Activated CD4-positive, alpha-beta memory T cell treated with anti-CD3 and anti-CD28 coated beads, Interleukin-2, amount 10 ng/mL, durations not matched to agents 7 days and 5 days (primary cell): ENCODE results near the gene ABCC2. TPM values are rescaled to one million over a fixed set of nuclear protein-coding genes. Genes with fewer than 3 reads are reported as not detected.

Experiments used
- CTCF ChIA-PET: fragments of 350-600 bp; sonication (Branson Sonifier 250); formaldehyde crosslinking; loops from one replicate; lab custom pipeline; 2021; ENCODE audit warnings: antibody characterized with exemption, inconsistent platforms; lab: Charles Lee
- POLR2A ChIA-PET: fragments of 350-600 bp; sonication (Branson Sonifier 250); formaldehyde crosslinking; loops from one replicate; lab custom pipeline; 2021; ENCODE audit warnings: antibody characterized with exemption; lab: Charles Lee
- DNase-seq: peaks from one replicate; pipeline ENCODE4 v3.0.0-alpha.2; 2020
- H3K27ac Mint-ChIP-seq: one replicate; pipeline ENCODE4 v1.8.0; 2021; ENCODE audit warnings: mild to moderate bottlenecking, mixed read lengths
- H3K27me3 Mint-ChIP-seq: one replicate; pipeline ENCODE4 v1.8.0; 2021; ENCODE audit warnings: mixed read lengths
- H3K36me3 Mint-ChIP-seq: one replicate; pipeline ENCODE4 v1.8.0; 2021; ENCODE audit warnings: low read depth, mixed read lengths
- H3K4me1 Mint-ChIP-seq: one replicate; pipeline ENCODE4 v1.8.0; 2021; ENCODE audit warnings: mixed read lengths
- H3K4me3 Mint-ChIP-seq: one replicate; pipeline ENCODE4 v1.8.0; 2021; ENCODE audit warnings: mild to moderate bottlenecking, mixed read lengths
- H3K9me3 Mint-ChIP-seq: one replicate; pipeline ENCODE4 v1.8.0; 2021; ENCODE audit warnings: mixed read lengths
- total RNA-seq, 2 experiments: library from RNA; stranded (reverse); gene quantifications; one replicate each; pipeline ENCODE4 v1.2.3, GENCODE V29; 2021

ABCC2 gene
- total RNA-seq, 2 experiments from 2014 or later = 0.73 to 0.95 TPM

- Mint-ChIP-seq H3K4me3 (no peak overlapping the region), H3K9me3 (no peaks in the 10 kb centered on the region), H3K4me1 (peaks cover 6% of the 10 kb centered on the region), H3K27me3 (no peaks in the 10 kb centered on the region), H3K27ac (no peak overlapping the region), H3K36me3 (no peaks in the 10 kb centered on the region)
- ChIA-PET CTCF (interaction anchor here (0.6 kb wide), 1 partner anchor 94 kb away, joined by 4 read pairs; no protein-coding TSS in a partner anchor), POLR2A (no interaction called here)
- DNase-seq = no peak
These were observed 3.1 kb upstream of the ABCC2 start for GRCh38 chr10:99779335-99779734.

GRCh38 chr10:99781734-99782429 lies 558 bp upstream of the ABCC2 start:
- Mint-ChIP-seq H3K4me1 (peaks cover 6% of the 10 kb centered on the region), H3K4me3 (no peak overlapping the region), H3K27ac (no peak overlapping the region), H3K9me3 (no peaks in the 10 kb centered on the region), H3K27me3 (no peaks in the 10 kb centered on the region), H3K36me3 (no peaks in the 10 kb centered on the region)
- no peak for DNase-seq
- ChIA-PET POLR2A (no interaction called here), CTCF (no interaction called here)

- H3K27ac Mint-ChIP-seq = no peak overlapping the region
- no peak for DNase-seq
- peaks cover 4% of the 10 kb centered on the region for H3K4me1 Mint-ChIP-seq
- H3K36me3 Mint-ChIP-seq = no peaks in the 10 kb centered on the region
- H3K9me3 Mint-ChIP-seq = no peaks in the 10 kb centered on the region
- ChIA-PET CTCF (interaction anchor here (0.6 kb wide), 1 partner anchor 105 kb away, joined by 3 read pairs; no protein-coding TSS in a partner anchor), POLR2A (no interaction called here)
- no peak overlapping the region for H3K4me3 Mint-ChIP-seq
- no peaks in the 10 kb centered on the region for H3K27me3 Mint-ChIP-seq
These were observed 1.7 kb downstream of the ABCC2 start for GRCh38 chr10:99784016-99784726.

- no peak for DNase-seq
- Mint-ChIP-seq H3K4me3 (no peak overlapping the region), H3K36me3 (no peaks in the 10 kb centered on the region), H3K9me3 (no peaks in the 10 kb centered on the region), H3K4me1 (no peaks in the 10 kb centered on the region), H3K27ac (no peak overlapping the region), H3K27me3 (no peaks in the 10 kb centered on the region)
- CTCF ChIA-PET = no interaction called here
- POLR2A ChIA-PET = no interaction called here
These were observed 2.4 kb downstream of the ABCC2 start for GRCh38 chr10:99784727-99785441.

GRCh38 chr10:99785646-99786045 lies 3.2 kb downstream of the ABCC2 start:
- Mint-ChIP-seq H3K27me3 (no peaks in the 10 kb centered on the region), H3K9me3 (no peaks in the 10 kb centered on the region), H3K4me1 (no peaks in the 10 kb centered on the region), H3K27ac (no peak overlapping the region), H3K36me3 (no peaks in the 10 kb centered on the region), H3K4me3 (no peak overlapping the region)
- CTCF ChIA-PET = no interaction called here
- no peak for DNase-seq
- POLR2A ChIA-PET = no interaction called here

- Mint-ChIP-seq H3K4me3 (no peak overlapping the region), H3K27me3 (no peaks in the 10 kb centered on the region), H3K36me3 (no peaks in the 10 kb centered on the region), H3K27ac (no peak overlapping the region), H3K4me1 (no peaks in the 10 kb centered on the region), H3K9me3 (no peaks in the 10 kb centered on the region)
- no peak for DNase-seq
- ChIA-PET POLR2A (no interaction called here), CTCF (no interaction called here)
These were observed 4.9 kb downstream of the ABCC2 start for GRCh38 chr10:99787311-99787710.

GRCh38 chr10:99787782-99788445 lies 5.5 kb downstream of the ABCC2 start:
- Mint-ChIP-seq H3K4me3 (no peak overlapping the region), H3K9me3 (no peaks in the 10 kb centered on the region)
- CTCF ChIA-PET = no interaction called here

GRCh38 chr10:99788598-99789256 lies 6.3 kb downstream of the ABCC2 start:
- Mint-ChIP-seq H3K36me3 (no peaks in the 10 kb centered on the region), H3K4me3 (no peak overlapping the region)

More at GRCh38 chr10:99787782-99788445, 5.5 kb downstream of the ABCC2 start:
- Mint-ChIP-seq H3K36me3 (no peaks in the 10 kb centered on the region), H3K4me1 (no peaks in the 10 kb centered on the region), H3K27ac (no peak overlapping the region), H3K27me3 (no peaks in the 10 kb centered on the region)
- POLR2A ChIA-PET = no interaction called here
- DNase-seq = no peak

GRCh38 chr10:99791831-99792230 lies 9.4 kb downstream of the ABCC2 start:
- CTCF ChIA-PET = interaction anchor here (1.1 to 1.9 kb wide), 2 partner anchors 54 to 59 kb away, joined by 3 to 5 read pairs; partner anchors contain the start of gene CUTC
- POLR2A ChIA-PET = no interaction called here
- H3K4me1 Mint-ChIP-seq = no peaks in the 10 kb centered on the region
- no peaks in the 10 kb centered on the region for H3K27me3 Mint-ChIP-seq
- H3K36me3 Mint-ChIP-seq = no peaks in the 10 kb centered on the region
- H3K9me3 Mint-ChIP-seq = no peaks in the 10 kb centered on the region
- no peak for DNase-seq
- H3K4me3 Mint-ChIP-seq = no peak overlapping the region
- no peak overlapping the region for H3K27ac Mint-ChIP-seq

More at GRCh38 chr10:99788598-99789256, 6.3 kb downstream of the ABCC2 start:
- DNase-seq = no peak
- no peaks in the 10 kb centered on the region for H3K4me1 Mint-ChIP-seq
- ChIA-PET POLR2A (no interaction called here), CTCF (no interaction called here)
- H3K9me3 Mint-ChIP-seq = no peaks in the 10 kb centered on the region
- no peak overlapping the region for H3K27ac Mint-ChIP-seq
- no peaks in the 10 kb centered on the region for H3K27me3 Mint-ChIP-seq

GRCh38 chr10:99793819-99794218 lies 11.4 kb downstream of the ABCC2 start:
- H3K4me1 Mint-ChIP-seq = no peaks in the 10 kb centered on the region
- no peak overlapping the region for H3K27ac Mint-ChIP-seq
- H3K27me3 Mint-ChIP-seq = no peaks in the 10 kb centered on the region
- POLR2A ChIA-PET = no interaction called here
- CTCF ChIA-PET = no interaction called here
- H3K4me3 Mint-ChIP-seq = no peak overlapping the region
- no peaks in the 10 kb centered on the region for H3K36me3 Mint-ChIP-seq
- DNase-seq = no peak
- no peaks in the 10 kb centered on the region for H3K9me3 Mint-ChIP-seq

- Mint-ChIP-seq H3K9me3 (no peaks in the 10 kb centered on the region), H3K27me3 (no peaks in the 10 kb centered on the region), H3K27ac (no peak overlapping the region), H3K36me3 (no peaks in the 10 kb centered on the region), H3K4me1 (no peaks in the 10 kb centered on the region), H3K4me3 (no peak overlapping the region)
- no peak for DNase-seq
- POLR2A ChIA-PET = no interaction called here
- CTCF ChIA-PET = no interaction called here
These were observed 14.5 kb downstream of the ABCC2 start for GRCh38 chr10:99796928-99797327.

GRCh38 chr10:99798031-99798430 lies 15.6 kb downstream of the ABCC2 start:
- ChIA-PET POLR2A (no interaction called here), CTCF (interaction anchor here (1.0 kb wide), 1 partner anchor 248 kb away, joined by 4 read pairs; no protein-coding TSS in a partner anchor)
- no peak overlapping the region for H3K4me3 Mint-ChIP-seq
- no peaks in the 10 kb centered on the region for H3K4me1 Mint-ChIP-seq
- H3K27me3 Mint-ChIP-seq = no peaks in the 10 kb centered on the region
- no peaks in the 10 kb centered on the region for H3K36me3 Mint-ChIP-seq
- H3K9me3 Mint-ChIP-seq = no peaks in the 10 kb centered on the region
- no peak for DNase-seq
- H3K27ac Mint-ChIP-seq = no peak overlapping the region
